OCI-LY1 (cell line): ENCODE results near the gene ATG2A.

Source experiments
- H2AFZ ChIP-seq: fragments of 200-600 bp; sonication (generic), shearing (Covaris generic); 2 replicates; pipeline ENCODE4 v1.6.0; 2014; ENCODE audit warnings: antibody characterized with exemption, mild to moderate bottlenecking, low read length
- H3F3A ChIP-seq: fragments of 200-600 bp; sonication (generic), shearing (Covaris generic); 2 replicates; pipeline ENCODE4 v1.6.0; 2014; ENCODE audit warnings: mild to moderate bottlenecking, antibody characterized with exemption, low read length, moderate library complexity; ENCODE audit not compliant: insufficient read depth
- H3K27ac ChIP-seq: fragments of 200-600 bp; sonication (generic); 2 replicates; pipeline ENCODE4 v1.5.1; 2014; ENCODE audit warnings: low read length, mixed run types, mild to moderate bottlenecking, low read depth; ENCODE audit not compliant: poor library complexity, severe bottlenecking
- H3K27me3 ChIP-seq: fragments of 200-600 bp; sonication (generic); 2 replicates; pipeline ENCODE4 v1.6.0; 2014; ENCODE audit warnings: antibody characterized with exemption, mild to moderate bottlenecking, low read length, moderate library complexity; ENCODE audit not compliant: insufficient read depth
- H3K36me3 ChIP-seq: fragments of 200-600 bp; sonication (generic); 2 replicates; pipeline ENCODE4 v1.6.1; 2014; ENCODE audit warnings: mild to moderate bottlenecking, antibody characterized with exemption, low read length, moderate library complexity, mixed read lengths; ENCODE audit not compliant: insufficient read depth
- H3K4me1 ChIP-seq: fragments of 200-600 bp; sonication (generic); 2 replicates; pipeline ENCODE4 v1.5.1; 2014; ENCODE audit warnings: mild to moderate bottlenecking, low read length, moderate library complexity; ENCODE audit not compliant: insufficient read depth, severe bottlenecking
- H3K4me2 ChIP-seq: fragments of 200-600 bp; sonication (generic), shearing (Covaris generic); 2 replicates; pipeline ENCODE4 v1.6.1; 2014; ENCODE audit warnings: low read length
- H3K4me3 ChIP-seq: fragments of 200-600 bp; sonication (generic); 2 replicates; pipeline ENCODE4 v1.5.1; 2014; ENCODE audit warnings: low read length, low read depth, mild to moderate bottlenecking, mixed read lengths; ENCODE audit not compliant: poor library complexity, severe bottlenecking
- H3K79me2 ChIP-seq: fragments of 200-600 bp; shearing (Covaris generic); 2 replicates; pipeline ENCODE4 v1.6.1; 2016; ENCODE audit warnings: mixed run types, low read length, mixed read lengths; ENCODE audit not compliant: insufficient read depth
- H3K9ac ChIP-seq: fragments of 200-600 bp; sonication (generic), shearing (Covaris generic); 2 replicates; pipeline ENCODE4 v1.6.1; 2014; ENCODE audit warnings: mild to moderate bottlenecking, low read length, mixed read lengths
- H3K9me2 ChIP-seq: fragments of 200-600 bp; sonication (generic), shearing (Covaris generic); 2 replicates; pipeline ENCODE4 v1.6.1; 2014; ENCODE audit warnings: low read depth, mild to moderate bottlenecking, low read length, mixed read lengths
- H3K9me3 ChIP-seq: fragments of 200-600 bp; shearing (Covaris generic); 2 replicates; pipeline ENCODE4 v1.6.1; 2014; ENCODE audit warnings: low read length, mixed read lengths
- H4K20me1 ChIP-seq: fragments of 200-600 bp; sonication (generic), shearing (Covaris generic); 2 replicates; pipeline ENCODE4 v1.6.0; 2016; ENCODE audit warnings: mild to moderate bottlenecking, low read length; ENCODE audit not compliant: insufficient read depth
- CTCF ChIP-seq: fragments of 200-600 bp; sonication (generic), shearing (Covaris generic); IDR thresholded peaks from 2 replicates; pipeline ENCODE4 v1.5.1; 2017; ENCODE audit warnings: mild to moderate bottlenecking, antibody characterized with exemption, low read length, moderate library complexity, mixed read lengths
- EZH2 ChIP-seq: fragments of 200-600 bp; sonication (generic), shearing (Covaris generic); IDR thresholded peaks from 2 replicates; pipeline ENCODE4 v1.8.0; 2017; ENCODE audit warnings: borderline replicate concordance, mixed run types, mild to moderate bottlenecking, antibody characterized with exemption, low read length, moderate library complexity, mixed read lengths

ATG2A gene

DNA sequence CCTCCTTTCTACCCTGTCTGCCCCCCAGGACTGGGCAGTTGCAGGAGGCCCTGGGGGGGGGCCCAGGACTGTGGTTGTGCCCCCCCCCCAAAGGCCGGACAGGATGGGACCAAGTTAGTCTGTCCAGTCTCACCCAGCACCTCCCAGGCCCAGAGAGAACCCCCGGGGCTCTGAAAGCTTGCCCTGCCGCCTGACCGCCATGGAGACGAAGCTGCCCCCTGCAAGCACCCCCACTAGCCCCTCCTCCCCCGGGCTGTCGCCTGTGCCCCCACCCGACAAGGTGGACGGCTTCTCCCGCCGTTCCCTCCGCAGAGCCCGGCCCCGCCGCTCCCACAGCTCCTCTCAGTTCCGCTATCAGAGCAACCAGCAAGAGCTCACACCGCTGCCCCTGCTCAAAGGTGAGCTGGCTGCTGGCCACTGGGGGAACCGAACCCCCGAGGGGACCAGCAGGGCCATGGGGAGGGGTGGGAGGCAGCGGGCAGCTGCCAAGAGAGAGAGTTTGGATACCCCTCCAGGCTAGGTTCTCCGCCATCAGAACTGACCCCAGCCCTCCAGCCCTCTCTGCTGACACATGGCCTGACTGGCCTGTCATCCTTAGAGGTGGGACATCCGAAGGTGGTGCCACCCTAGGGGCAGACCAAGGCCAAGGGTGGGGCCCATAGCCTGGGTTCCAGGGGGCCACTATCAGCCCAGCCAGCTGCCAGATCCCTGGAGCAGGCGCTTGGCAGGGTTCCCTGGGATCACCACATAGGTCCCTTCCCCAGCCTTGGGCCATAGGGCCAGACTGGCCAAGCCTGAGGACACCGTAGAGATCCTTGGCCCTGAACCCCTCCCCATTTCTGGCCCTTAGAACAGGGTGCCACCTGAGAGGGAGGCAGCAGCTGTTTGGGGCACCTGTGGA is 8.8 kb upstream of the ATG2A start:
- no peak overlapping the region for H3K27ac ChIP-seq
- peaks cover 11% of the 10 kb centered on the region for H3K36me3 ChIP-seq
- peak overlapping the region; percentile 69; the same call in 1 of the 2 replicates for H3K9ac ChIP-seq
- no peaks in the 10 kb centered on the region for H4K20me1 ChIP-seq
- H3K9me2 ChIP-seq = no peaks in the 10 kb centered on the region
- no peak overlapping the region for H2AFZ ChIP-seq
- no peaks in the 10 kb centered on the region for H3K27me3 ChIP-seq
- H3K9me3 ChIP-seq = no peaks in the 10 kb centered on the region
- TF ChIP-seq EZH2 (no peak), CTCF (no peak)
- H3K4me3 ChIP-seq = peak overlapping the region; percentile 67
- H3K4me2 ChIP-seq = peak overlapping the region; percentile 92
- no peaks in the 10 kb centered on the region for H3K79me2 ChIP-seq
- H3F3A ChIP-seq = no peaks in the 10 kb centered on the region
- H3K4me1 ChIP-seq = peaks cover 24% of the 10 kb centered on the region

DNA sequence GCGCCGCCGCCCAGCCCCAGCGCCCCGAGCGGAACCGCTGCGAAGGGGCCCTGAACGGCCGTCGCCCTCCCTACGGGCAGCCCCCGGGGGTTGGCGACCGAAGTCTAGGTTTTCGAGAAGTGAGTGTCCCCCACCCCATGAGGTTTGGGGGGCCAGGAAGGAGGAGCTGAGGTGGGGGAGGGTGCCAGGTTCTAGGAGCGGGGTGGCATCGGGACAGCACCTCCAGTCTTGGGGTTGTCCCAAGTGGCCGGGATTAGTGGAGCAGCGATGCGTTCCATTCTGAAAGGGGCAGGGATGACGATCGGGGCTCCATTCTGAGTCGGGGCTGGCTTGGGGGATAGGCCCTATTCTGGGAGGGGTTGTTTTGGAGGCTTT is 7.9 kb upstream of the ATG2A start:
- H4K20me1 ChIP-seq = no peaks in the 10 kb centered on the region
- peaks cover 24% of the 10 kb centered on the region for H3K4me1 ChIP-seq
- no peaks in the 10 kb centered on the region for H3K27me3 ChIP-seq
- H3K9ac ChIP-seq = peak overlapping the region; percentile 69
- H3K4me3 ChIP-seq = peak overlapping the region; percentile 67
- no peaks in the 10 kb centered on the region for H3K79me2 ChIP-seq
- H3K4me2 ChIP-seq = peak overlapping the region; percentile 92
- no peak for TF ChIP-seq EZH2
- TF ChIP-seq CTCF = no peak
- no peak overlapping the region for H3K27ac ChIP-seq
- H2AFZ ChIP-seq = no peak overlapping the region
- peaks cover 5% of the 10 kb centered on the region; the same call in 1 of the 2 replicates for H3K36me3 ChIP-seq
- no peaks in the 10 kb centered on the region for H3F3A ChIP-seq
- no peaks in the 10 kb centered on the region for H3K9me3 ChIP-seq
- H3K9me2 ChIP-seq = no peaks in the 10 kb centered on the region

DNA sequence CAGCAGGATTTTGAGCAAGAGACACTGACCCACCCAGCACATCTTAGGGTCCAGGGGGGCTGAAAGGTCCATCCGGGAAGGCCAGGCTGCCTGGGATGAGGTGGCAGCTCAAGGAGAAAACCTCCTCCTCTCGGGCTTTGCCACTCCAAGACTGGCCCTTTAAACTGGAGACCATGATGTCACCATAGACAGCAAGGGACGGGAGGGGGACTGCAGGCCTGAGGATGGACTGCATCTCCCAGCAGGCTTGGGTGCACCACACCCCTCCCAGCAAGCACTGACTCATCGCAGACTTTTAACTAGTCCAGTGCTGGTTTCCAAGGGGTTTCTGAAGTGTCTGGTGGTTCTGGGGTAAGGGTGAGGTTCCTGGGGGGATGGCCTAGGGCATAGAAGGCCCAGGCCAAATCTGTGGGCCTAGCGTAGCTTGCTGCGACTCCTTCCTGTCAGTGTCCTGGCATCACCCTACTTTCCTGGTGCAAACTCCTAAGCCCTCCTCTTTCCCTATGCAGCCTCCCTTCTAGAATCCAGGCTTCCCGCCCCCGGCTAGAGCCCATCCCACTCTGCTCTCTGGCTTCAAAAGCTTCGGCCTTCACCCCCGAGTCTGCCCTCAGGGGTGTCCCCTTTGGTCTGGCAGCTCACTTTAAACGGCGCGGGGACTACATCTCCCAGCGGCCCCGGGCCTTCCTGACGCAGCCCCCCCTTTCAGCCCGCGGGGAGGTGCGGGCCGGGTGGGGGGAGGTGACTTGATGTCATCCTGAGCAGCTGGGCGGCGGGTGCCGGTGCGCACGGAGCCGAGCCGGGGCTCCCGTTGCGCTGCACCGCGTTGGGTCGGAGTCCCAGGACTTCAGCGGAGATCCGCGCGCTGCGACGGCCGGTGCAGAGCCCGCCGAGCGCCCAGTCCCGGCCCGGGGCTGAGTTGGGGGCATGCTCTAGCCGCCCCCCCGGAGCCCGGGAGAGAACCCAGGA is 7.2 kb upstream of the ATG2A start, which contains the start of gene PPP2R5B:
TSS of gene PPP2R5B (plus strand) at position 746 of the 966 bp plus-strand sequence. CDS start 1,046 bp downstream, outside the sequence.
- Histone ChIP-seq H4K20me1 (no peaks in the 10 kb centered on the region), H3F3A (no peaks in the 10 kb centered on the region), H3K9me2 (no peaks in the 10 kb centered on the region), H3K27me3 (no peaks in the 10 kb centered on the region), H3K27ac (peak within 1 kb of the TSS; percentile 46), H3K4me3 (peak within 1 kb of the TSS; percentile 67), H3K79me2 (no peaks in the 10 kb centered on the region), H2AFZ (peak within 1 kb of the TSS; percentile 87), H3K9ac (peak within 1 kb of the TSS; percentile 69), H3K36me3 (no peaks in the 10 kb centered on the region), H3K4me1 (peaks cover 29% of the 10 kb centered on the region), H3K4me2 (peak within 1 kb of the TSS; percentile 92), H3K9me3 (no peaks in the 10 kb centered on the region)
- TF ChIP-seq EZH2 = no peak
- no peak for TF ChIP-seq CTCF
